GM21367 (cell line): ENCODE data around the gene CCNF.
"Not testable (repeated sequence)": the region's sequence is repeated elsewhere in the genome, so short reads cannot be mapped to it uniquely, and the experiment has no call there.

Source experiments
- ATAC-seq: cut with Tn5 transposase; IDR thresholded peaks from one replicate; pipeline ENCODE4 v1.9.1; 2021; ENCODE audit not compliant: unreplicated experiment

CCNF gene

DNA sequence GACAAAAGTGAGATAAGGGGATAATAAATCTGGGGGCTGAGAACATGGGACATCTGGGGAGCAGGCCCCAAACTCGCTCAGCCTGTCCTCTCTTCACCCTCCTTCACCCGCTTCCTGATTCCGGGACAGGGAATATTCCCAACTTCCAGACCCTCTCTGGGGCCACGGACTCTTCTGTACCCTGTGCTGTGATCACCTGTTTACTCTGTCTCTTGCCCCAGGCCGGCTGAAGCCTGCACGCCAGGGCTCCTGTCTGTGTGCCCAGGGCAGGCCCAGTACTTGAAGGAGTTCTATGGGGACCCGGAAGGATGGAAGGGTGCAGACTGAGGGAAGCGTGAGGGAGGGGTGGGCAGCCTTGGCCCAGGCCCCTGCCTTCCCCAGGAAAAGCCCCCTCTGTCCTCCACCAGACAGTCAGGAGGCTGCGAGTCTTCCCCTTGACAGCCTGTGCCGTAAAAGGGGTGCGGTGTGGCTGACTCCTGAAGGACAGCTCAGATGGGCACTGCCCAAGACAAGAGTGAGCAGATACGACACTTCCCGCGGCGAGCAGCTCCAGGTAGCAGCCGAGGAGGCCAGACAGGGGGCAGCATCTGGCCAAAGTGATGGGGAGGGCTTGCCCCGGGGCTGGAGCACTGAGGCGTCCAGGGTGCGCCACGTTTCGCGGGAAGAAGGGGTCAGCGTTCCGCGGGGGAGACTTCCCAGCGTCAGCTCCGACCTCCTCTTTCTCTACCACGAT lies 1.0 kb upstream of the CCNF start:
- ATAC-seq = no peak

DNA sequence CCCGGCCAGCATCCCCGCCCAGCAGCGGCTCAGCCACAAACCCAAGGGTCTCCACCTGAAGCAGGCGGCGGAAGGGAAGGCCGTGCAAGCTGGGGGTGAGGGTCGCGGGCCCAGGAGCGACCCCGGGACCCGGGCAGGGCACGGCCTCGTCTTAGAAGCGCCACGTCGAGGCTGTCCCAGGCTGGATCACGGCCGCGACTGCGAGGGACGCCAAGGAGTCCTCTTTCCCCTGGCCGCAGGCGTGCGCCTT lies 538 bp upstream of the CCNF start:
- ATAC-seq = peak; percentile 15

- ATAC-seq = peak; percentile 7
Measured at GRCh38 chr16:2429771-2430663, 770 bp downstream of the CCNF start.

GRCh38 chr16:2432286-2432685 lies 3.0 kb downstream of the CCNF start:
- no peak for ATAC-seq

DNA sequence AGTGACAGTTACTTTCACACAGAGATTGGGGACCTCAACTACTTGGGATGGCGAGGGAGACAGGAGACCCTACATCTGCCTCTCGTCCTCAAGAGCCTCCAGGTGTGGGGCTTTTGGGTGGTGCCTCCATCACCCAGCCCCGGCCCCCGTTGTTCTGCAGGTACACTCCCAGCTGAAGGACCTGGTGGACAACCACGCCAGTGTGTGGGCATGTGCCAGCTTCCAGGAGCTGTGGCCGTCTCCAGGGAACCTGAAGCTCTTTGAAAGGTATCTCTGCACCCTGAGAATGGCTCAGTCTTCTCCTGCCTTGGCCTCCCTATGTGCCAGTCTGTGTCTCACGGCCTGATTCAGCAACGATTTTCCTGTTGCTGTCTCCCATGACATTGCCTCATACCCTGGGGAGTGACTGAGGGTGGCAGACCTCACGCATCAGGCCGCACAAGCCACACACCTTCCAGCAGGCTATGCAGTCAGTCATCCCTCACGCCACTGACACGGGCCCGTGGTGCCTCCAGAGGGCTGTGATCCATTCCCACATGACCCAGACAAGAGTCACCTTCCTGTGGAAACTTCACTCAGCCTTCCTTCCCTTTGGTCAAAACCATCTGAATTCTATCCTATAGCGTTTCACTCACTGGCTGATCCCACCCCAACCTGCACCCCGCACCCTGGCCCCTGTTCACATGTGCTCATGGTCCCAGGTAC lies 3.7 kb downstream of the CCNF start:
- ATAC-seq = no peak

DNA sequence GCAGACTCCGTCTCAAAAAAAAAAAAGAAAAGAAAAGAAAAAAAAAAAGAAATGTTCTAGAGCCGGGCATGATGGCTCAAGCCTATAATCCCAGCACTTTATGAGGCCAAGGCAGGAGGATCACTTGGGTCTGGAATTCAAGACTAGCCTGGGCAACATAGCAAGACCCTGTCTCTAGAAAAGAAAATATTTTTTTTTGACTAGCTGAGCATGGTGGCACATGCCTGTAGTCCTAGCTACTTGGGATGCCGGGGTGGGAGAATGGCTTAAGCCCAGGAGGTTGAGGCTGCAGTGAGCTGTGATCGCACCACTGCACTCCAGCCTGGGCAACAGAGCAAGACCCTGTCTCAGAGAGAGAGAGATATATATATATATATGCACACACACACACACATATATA lies 6.0 kb downstream of the CCNF start:
- not testable (repeated sequence) for ATAC-seq

- no peak for ATAC-seq
Measured at GRCh38 chr16:2436110-2436509, 6.9 kb downstream of the CCNF start.

- no peak for ATAC-seq
Measured at GRCh38 chr16:2437032-2437790, 8.0 kb downstream of the CCNF start.

- ATAC-seq = no peak
Measured at GRCh38 chr16:2438121-2438520, 8.9 kb downstream of the CCNF start.

DNA sequence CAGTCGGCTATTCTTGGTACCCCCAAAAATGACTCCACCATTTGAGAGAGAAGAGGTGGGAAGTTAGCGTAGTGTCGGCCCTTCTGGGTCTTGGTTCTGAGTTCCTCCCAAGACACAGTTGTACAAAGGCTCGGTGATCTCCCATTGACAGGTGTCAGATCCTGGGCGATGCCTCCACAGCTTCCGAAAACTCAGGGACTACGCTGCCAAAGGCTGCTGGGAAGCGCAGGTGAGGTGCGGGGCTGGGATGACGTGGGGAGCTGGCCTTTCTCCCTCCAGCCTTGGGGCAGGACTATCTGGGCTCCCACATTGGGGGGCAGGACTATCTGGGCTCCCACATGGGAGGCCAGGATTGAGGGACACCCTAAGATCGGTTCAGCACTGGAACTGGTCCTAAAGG lies 10.4 kb downstream of the CCNF start:
- no peak for ATAC-seq

GRCh38 chr16:2441143-2441804 lies 12.0 kb downstream of the CCNF start:
- ATAC-seq = not testable (repeated sequence)

- ATAC-seq = no peak
Measured at GRCh38 chr16:2443555-2443954, 14.3 kb downstream of the CCNF start.

- no peak for ATAC-seq
Measured at GRCh38 chr16:2447920-2448583, 18.8 kb downstream of the CCNF start.

GRCh38 chr16:2449118-2449517 lies 19.9 kb downstream of the CCNF start:
- ATAC-seq = no peak

GRCh38 chr16:2450535-2450934 lies 21.3 kb downstream of the CCNF start:
- ATAC-seq = no peak

DNA sequence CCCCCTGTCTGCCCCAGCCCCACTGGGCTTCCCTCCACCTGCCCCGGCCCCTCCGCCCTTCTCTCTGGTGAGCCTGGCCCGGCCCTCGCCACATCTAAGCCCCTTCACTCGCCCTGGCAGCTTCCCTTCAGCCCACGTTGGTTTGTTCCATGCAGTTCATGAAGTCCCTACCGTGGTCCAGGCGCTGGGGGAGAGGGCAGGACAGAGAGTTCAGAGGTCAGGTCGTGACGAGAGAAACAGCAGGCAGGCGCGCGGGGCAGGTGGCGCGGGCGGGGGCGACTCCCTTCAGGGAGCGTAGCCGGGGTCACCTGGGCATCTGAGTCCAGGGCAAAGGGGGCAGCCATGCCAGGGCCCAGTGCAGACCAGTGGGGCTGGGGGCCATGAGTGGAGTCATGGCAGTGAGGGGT lies 21.7 kb downstream of the CCNF start:
- ATAC-seq = no peak

DNA sequence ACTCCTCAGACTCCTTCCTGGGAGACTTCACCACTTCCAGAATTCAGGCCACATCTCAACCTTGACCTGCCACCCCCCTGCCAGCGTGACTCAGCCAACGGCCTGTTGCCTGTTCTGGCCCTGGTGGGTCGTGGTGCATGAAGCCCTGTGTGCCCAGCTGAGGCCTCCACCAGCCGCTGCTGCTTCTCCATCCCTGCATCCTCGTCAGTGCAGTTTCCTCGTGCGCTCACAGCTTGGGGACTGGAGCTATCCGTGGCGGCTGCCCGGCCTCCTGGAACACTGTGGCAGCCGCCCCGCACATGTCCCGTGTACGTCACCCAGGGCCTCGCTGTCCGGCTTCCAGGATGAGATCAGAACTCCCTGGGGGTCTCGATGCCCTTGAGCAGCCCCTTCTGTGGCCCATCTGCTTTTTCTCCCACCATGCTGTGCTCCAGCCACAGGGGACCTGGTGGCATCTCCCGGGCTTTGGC lies 22.6 kb downstream of the CCNF start:
- ATAC-seq = no peak

DNA sequence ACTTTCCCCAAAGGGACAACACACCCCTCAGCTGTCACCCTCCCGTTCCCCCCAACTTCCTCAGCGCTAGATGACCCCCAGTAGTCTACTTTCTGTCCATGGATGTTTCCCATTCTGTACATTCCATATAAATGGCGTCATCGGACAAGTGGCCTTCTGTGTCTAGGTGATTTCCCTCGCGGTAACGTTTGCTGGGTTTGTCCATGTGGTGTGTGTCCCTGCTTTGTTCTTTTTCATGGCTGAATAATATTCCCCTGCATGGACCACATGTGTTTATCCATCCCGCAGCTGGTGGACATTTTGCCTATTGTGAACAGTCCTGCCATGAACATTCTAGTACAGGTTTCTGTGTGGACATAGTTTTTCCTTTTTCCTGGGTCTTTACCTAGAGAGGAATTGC lies 23.4 kb downstream of the CCNF start:
- ATAC-seq = no peak

- ATAC-seq = no peak
Measured at GRCh38 chr16:2455081-2455845, 26.0 kb downstream of the CCNF start.
